Naive thymus-derived CD4-positive, alpha-beta T cell (primary cell): ENCODE results near the gene PLIN3. TPM values are rescaled to one million over a fixed set of nuclear protein-coding genes. Genes with fewer than 3 reads are reported as not detected.
A peak's percentile ranks its signal among the peaks of the same experiment; 100 is the strongest.
"Not testable (repeated sequence)": the region's sequence is repeated elsewhere in the genome, so short reads cannot be mapped to it uniquely, and the experiment has no call there.

Experiments
- ATAC-seq: fragments of 150-1000 bp; cut with Tn5 transposase; 2 replicates; pipeline ENCODE4 v1.10.0; 2021; ENCODE audit warnings: mild to moderate bottlenecking, moderate library complexity
- CTCF ChIA-PET: fragments of 350-600 bp; sonication (Branson Sonifier 250); formaldehyde crosslinking; loops from one replicate; lab custom pipeline; 2021; ENCODE audit warnings: antibody characterized with exemption; lab: Charles Lee
- POLR2A ChIA-PET: fragments of 350-600 bp; sonication (Branson Sonifier 250); formaldehyde crosslinking; loops from one replicate; lab custom pipeline; 2021; ENCODE audit warnings: antibody characterized with exemption, inconsistent platforms; lab: Charles Lee
- DNase-seq, 9 donors: peaks; one replicate each; pipeline versions ENCODE4 v3.0.0 to v3.0.0-alpha.2; 2020 to 2022; ENCODE audit warnings: mixed read lengths in 1 of 9
- H3K27ac ChIP-seq: one replicate; pipeline ENCODE4 v1.7.0; 2013; ENCODE audit warnings: mild to moderate bottlenecking, low read depth, low read length, moderate library complexity
- H3K27me3 ChIP-seq, 2 donors: one replicate each; pipeline ENCODE4 v1.7.0; 2013; ENCODE audit warnings: low read length in 2 of 2, mild to moderate bottlenecking in 2 of 2, moderate library complexity in 2 of 2; ENCODE audit not compliant: control insufficient read depth in 2 of 2, insufficient read depth in 2 of 2
- H3K36me3 ChIP-seq, 3 experiments: 1 replicate in 2 of 3; 2 replicates in 1 of 3; pipeline ENCODE4 v1.7.0; 2013; ENCODE audit warnings: low read length in 3 of 3, mild to moderate bottlenecking in 3 of 3, moderate library complexity in 1 of 3; ENCODE audit not compliant: insufficient read depth in 3 of 3, control insufficient read depth in 2 of 3
- H3K4me1 ChIP-seq, 2 donors: one replicate each; pipeline ENCODE4 v1.7.0; 2013; ENCODE audit warnings: low read length in 2 of 2, mild to moderate bottlenecking in 2 of 2, moderate library complexity in 1 of 2; ENCODE audit not compliant: control insufficient read depth in 2 of 2, insufficient read depth in 2 of 2
- H3K4me3 ChIP-seq: 2 replicates; pipeline ENCODE4 v1.7.0; 2013; ENCODE audit warnings: mild to moderate bottlenecking, low read length
- H3K9me3 ChIP-seq, 3 experiments: 1 replicate in 2 of 3; 2 replicates in 1 of 3; pipeline ENCODE4 v1.7.0; 2013; ENCODE audit warnings: low read length in 3 of 3; ENCODE audit not compliant: control insufficient read depth in 2 of 3
- H3K27ac Mint-ChIP-seq, 9 donors: one replicate each; pipeline ENCODE4 v1.8.0; 2020 to 2022; ENCODE audit warnings: mixed read lengths in 9 of 9, mild to moderate bottlenecking in 8 of 9, moderate library complexity in 5 of 9, inconsistent platforms in 2 of 9
- H3K27me3 Mint-ChIP-seq, 5 donors: one replicate each; pipeline ENCODE4 v1.8.0; 2021 to 2022; ENCODE audit warnings: mixed read lengths in 5 of 5, mild to moderate bottlenecking in 1 of 5
- H3K36me3 Mint-ChIP-seq, 5 donors: one replicate each; pipeline ENCODE4 v1.8.0; 2020 to 2022; ENCODE audit warnings: mixed read lengths in 5 of 5, mild to moderate bottlenecking in 3 of 5, inconsistent platforms in 1 of 5
- H3K4me1 Mint-ChIP-seq, 7 donors: one replicate each; pipeline ENCODE4 v1.8.0; 2020 to 2022; ENCODE audit warnings: mixed read lengths in 7 of 7, mild to moderate bottlenecking in 3 of 7, inconsistent platforms in 1 of 7
- H3K4me3 Mint-ChIP-seq, 10 donors: one replicate each; pipeline ENCODE4 v1.8.0; 2020 to 2022; ENCODE audit warnings: mild to moderate bottlenecking in 10 of 10, mixed read lengths in 10 of 10, moderate library complexity in 6 of 10, inconsistent platforms in 2 of 10
- H3K9me3 Mint-ChIP-seq, 11 donors: one replicate each; pipeline ENCODE4 v1.8.0; 2020 to 2022; ENCODE audit warnings: mixed read lengths in 11 of 11, mild to moderate bottlenecking in 4 of 11, inconsistent platforms in 1 of 11, moderate library complexity in 1 of 11
- intact Hi-C, 2 donors: fragments of 100-400 bp; cut with micrococcal nuclease; formaldehyde crosslinking; loops; one replicate each; pipeline ENCODE4 v1.15.1; 2023
- polyA plus RNA-seq, 2 donors: library from polyadenylated mRNA; unstranded; fragments of 300-500 nt; fragmentation: Illumina TruSeq; gene quantifications; one replicate each; pipeline ENCODE4 v1.2.3, GENCODE V29; 2021
- total RNA-seq, 6 experiments: library from RNA in 5 of 6; stranded (reverse) in 5 of 6; gene quantifications; 1 replicate in 5 of 6; 2 replicates in 1 of 6; pipeline ENCODE4 v1.2.3 and lab custom pipeline; 2021 to 2026

PLIN3 gene
- total and polyA plus RNA-seq, 7 experiments from 2014 or later: 12.8 to 38.2 (median 32.0) TPM

DNA sequence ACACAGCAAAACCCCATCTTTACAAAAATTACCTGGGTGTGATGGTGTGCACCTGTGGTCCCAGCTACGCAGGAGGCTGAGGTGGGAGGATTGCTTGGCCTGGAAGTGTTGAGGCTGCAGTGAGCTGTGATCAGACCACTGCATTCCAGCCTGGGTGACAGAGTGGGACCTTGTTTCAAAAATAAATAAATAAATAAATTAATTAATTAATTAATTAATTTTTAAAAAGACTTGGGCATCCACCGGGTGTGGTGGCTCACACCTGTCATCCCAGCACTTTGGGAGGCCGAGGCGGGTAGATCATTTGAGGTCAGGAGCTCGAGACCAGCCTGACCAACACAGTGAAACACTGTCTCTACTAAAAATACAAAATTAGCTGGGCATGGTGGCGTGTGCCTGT, 62.3 kb downstream of the PLIN3 start:
- H3K27ac ChIP-seq, POLR2A ChIA-PET, H3K9me3 ChIP-seq, H3K27me3 ChIP-seq, intact Hi-C loops, H3K27me3 Mint-ChIP-seq, DNase-seq, H3K4me1 ChIP-seq, ATAC-seq, H3K4me3 Mint-ChIP-seq, H3K27ac Mint-ChIP-seq, H3K4me3 ChIP-seq, H3K9me3 Mint-ChIP-seq, H3K36me3 ChIP-seq, H3K36me3 Mint-ChIP-seq, H3K4me1 Mint-ChIP-seq: not testable (repeated sequence)
- CTCF ChIA-PET: interaction anchor here (0.7 to 1.7 kb wide), 4 partner anchors 14 to 108 kb away, joined by 3 to 8 read pairs (median 4); partner anchors contain the start of gene FEM1A

GRCh38 chr19:4803736-4804695, 63.5 kb downstream of the PLIN3 start:
- peaks cover 0 to under 1% (median 0%) of the 10 kb centered on the region in 3 experiments for H3K36me3 ChIP-seq
- H3K27me3 ChIP-seq: no peaks in the 10 kb centered on the region
- ATAC-seq (peak; percentile 94), DNase-seq (peak; percentile 38 to 64 (median 54))
- H3K27ac ChIP-seq: no peak overlapping the region
- CTCF ChIA-PET: interaction anchor here (0.6 to 2.4 kb wide), 6 partner anchors 12 to 1389 kb away, joined by 3 to 8 read pairs (median 4); partner anchors contain the start of gene FEM1A
- H3K9me3 Mint-ChIP-seq: peaks cover 0 to 1% (median 0%) of the 10 kb centered on the region in 11 donors
- H3K36me3 Mint-ChIP-seq: no peaks in the 10 kb centered on the region
- H3K4me1 ChIP-seq: no peaks in the 10 kb centered on the region
- intact Hi-C loops: loop anchor here (1.0 kb wide), 2 partner anchors 13 to 72 kb away; partner anchors contain the start of gene FEM1A (in 1 of the 2)
- H3K4me3 ChIP-seq: no peak overlapping the region
- POLR2A ChIA-PET: interaction anchor here (2.1 kb wide), 1 partner anchor 12 kb away, joined by 5 read pairs; the partner anchor contains the start of gene FEM1A
- no peak overlapping the region for H3K27ac Mint-ChIP-seq
- H3K9me3 ChIP-seq: no peaks in the 10 kb centered on the region
- H3K27me3 Mint-ChIP-seq: no peaks in the 10 kb centered on the region
- H3K4me1 Mint-ChIP-seq: peaks cover 0 to 3% (median 0%) of the 10 kb centered on the region in 7 donors
- H3K4me3 Mint-ChIP-seq: peak overlapping the region in 4 of 10 donors; percentile 36 to 49 (median 45)

DNA sequence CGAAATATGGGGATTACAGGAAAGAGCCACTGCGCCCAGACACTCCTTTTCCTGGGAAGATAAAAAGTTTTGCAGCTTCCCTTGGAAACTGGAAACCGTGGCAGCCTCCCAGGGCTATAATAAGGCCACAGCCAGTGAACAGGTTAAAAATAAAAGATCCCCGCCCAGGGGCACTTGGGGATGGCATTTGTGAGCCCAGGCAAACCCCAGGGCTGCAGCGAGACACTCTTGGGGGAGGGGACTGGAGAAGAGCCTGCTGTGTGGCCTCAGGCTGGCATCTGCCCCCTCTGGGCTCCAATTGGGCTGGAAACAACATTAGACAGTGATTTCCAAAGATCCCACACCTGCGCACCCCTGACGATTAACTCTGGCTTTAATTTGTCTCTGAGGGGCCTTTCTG, 64.8 kb downstream of the PLIN3 start:
- Mint-ChIP-seq H3K4me3 (no peak overlapping the region), H3K27me3 (no peaks in the 10 kb centered on the region), H3K4me1 (peaks cover 0 to 5% (median 0%) of the 10 kb centered on the region in 7 donors), H3K9me3 (peaks cover 0 to 1% (median 0%) of the 10 kb centered on the region in 11 donors), H3K27ac (no peak overlapping the region), H3K36me3 (peaks cover 0 to 4% (median 0%) of the 10 kb centered on the region in 5 donors)
- Histone ChIP-seq H3K27me3 (no peaks in the 10 kb centered on the region), H3K4me1 (no peaks in the 10 kb centered on the region), H3K36me3 (peaks cover 0 to 8% (median 0%) of the 10 kb centered on the region in 3 experiments), H3K4me3 (no peak overlapping the region), H3K9me3 (no peaks in the 10 kb centered on the region), H3K27ac (no peak overlapping the region)
- ATAC-seq: no peak
- ChIA-PET POLR2A (interaction anchor here (1.3 to 2.1 kb wide), 2 partner anchors 10 to 11 kb away, joined by 3 to 5 read pairs; partner anchors contain the start of gene FEM1A), CTCF (interaction anchor here (2.4 kb wide), 1 partner anchor 11 kb away, joined by 8 read pairs; the partner anchor contains the start of gene FEM1A)
- intact Hi-C loops: no loop called here
- no peak for DNase-seq

GRCh38 chr19:4801085-4801619, 66.3 kb downstream of the PLIN3 start:
- Histone ChIP-seq H3K27me3 (no peaks in the 10 kb centered on the region), H3K4me3 (no peak overlapping the region), H3K4me1 (no peaks in the 10 kb centered on the region), H3K36me3 (peaks cover 0 to 23% (median 7%) of the 10 kb centered on the region in 3 experiments), H3K27ac (no peak overlapping the region), H3K9me3 (no peaks in the 10 kb centered on the region)
- no peak for DNase-seq
- CTCF ChIA-PET: interaction anchor here (0.7 to 2.4 kb wide), 3 partner anchors 9 to 995 kb away, joined by 3 to 8 read pairs (median 5); partner anchors contain the start of gene FEM1A
- Mint-ChIP-seq H3K27ac (no peak overlapping the region), H3K4me3 (no peak overlapping the region), H3K9me3 (peaks cover 0 to 1% (median 0%) of the 10 kb centered on the region in 11 donors), H3K27me3 (no peaks in the 10 kb centered on the region), H3K4me1 (peaks cover 6 to 11% (median 9%) of the 10 kb centered on the region in 7 donors), H3K36me3 (peaks cover 4 to 10% (median 5%) of the 10 kb centered on the region in 5 donors)
- intact Hi-C loops: no loop called here
- POLR2A ChIA-PET: no interaction called here
- ATAC-seq: no peak

DNA sequence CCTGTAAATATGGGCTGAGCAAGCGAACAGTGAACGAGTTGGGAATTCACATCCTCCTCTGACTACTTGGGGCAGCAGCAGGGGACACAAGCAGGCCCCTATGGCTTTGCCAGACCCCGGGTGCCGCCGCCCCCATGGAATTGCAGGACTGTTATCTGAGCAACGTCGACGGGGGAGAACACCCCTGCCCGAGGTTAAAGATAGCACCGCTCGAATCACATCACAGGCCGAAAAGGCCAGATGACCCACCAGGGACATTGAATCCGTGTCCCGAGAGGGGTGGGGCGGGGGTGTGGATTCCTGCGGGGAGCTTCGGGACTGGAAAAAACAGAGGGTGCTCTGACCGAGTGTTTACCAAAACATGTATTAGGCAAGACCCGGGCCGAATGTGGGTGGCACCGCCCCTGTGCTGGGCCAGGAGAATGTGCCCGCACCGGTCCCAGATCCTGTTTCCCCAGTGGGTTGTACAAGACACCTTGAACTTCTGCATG, 66.8 kb downstream of the PLIN3 start:
- peaks cover 0 to 28% (median 7%) of the 10 kb centered on the region in 3 experiments for H3K36me3 ChIP-seq
- no peaks in the 10 kb centered on the region for H3K4me1 ChIP-seq
- H3K27me3 Mint-ChIP-seq: no peaks in the 10 kb centered on the region
- intact Hi-C loops: no loop called here
- DNase-seq (no peak), ATAC-seq (no peak)
- CTCF ChIA-PET: interaction anchor here (0.9 to 1.2 kb wide), 3 partner anchors 8 to 9 kb away, joined by 3 to 5 read pairs (median 3); partner anchors contain the start of gene FEM1A
- H3K27ac ChIP-seq: no peak overlapping the region
- no peak overlapping the region for H3K4me3 ChIP-seq
- no peak overlapping the region for H3K27ac Mint-ChIP-seq
- H3K4me3 Mint-ChIP-seq: no peak overlapping the region
- no peaks in the 10 kb centered on the region for H3K9me3 ChIP-seq
- H3K9me3 Mint-ChIP-seq: peaks cover 0 to 1% (median 0%) of the 10 kb centered on the region in 11 donors
- no peaks in the 10 kb centered on the region for H3K27me3 ChIP-seq
- peaks cover 6 to 14% (median 11%) of the 10 kb centered on the region in 7 donors for H3K4me1 Mint-ChIP-seq
- POLR2A ChIA-PET: interaction anchor here (0.5 kb wide), 1 partner anchor 432 kb away, joined by 3 read pairs; no protein-coding TSS in a partner anchor
- peaks cover 4 to 10% (median 5%) of the 10 kb centered on the region in 5 donors for H3K36me3 Mint-ChIP-seq

DNA sequence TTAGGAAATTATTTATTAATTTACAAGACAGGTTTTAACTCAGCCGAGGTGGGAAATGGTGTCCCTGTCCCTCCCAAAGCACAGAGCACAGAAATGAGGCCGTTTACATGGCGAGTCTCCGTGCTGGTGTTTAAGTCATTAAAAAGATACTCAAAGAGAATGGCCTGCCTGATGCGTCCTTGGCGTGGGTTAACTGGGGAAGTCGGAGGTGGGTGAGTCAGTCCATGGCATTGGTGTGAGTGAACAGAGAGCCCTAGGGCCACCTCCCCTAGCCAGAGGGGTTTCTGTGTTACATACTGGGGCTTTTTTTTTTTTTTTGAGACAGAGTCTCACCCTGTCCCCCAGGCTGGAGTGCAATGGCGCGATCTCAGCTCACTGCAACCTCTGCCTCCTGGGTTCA, 72.1 kb downstream of the PLIN3 start:
- no peaks in the 10 kb centered on the region for H3K9me3 ChIP-seq
- ATAC-seq: no peak
- H3K27me3 ChIP-seq: no peaks in the 10 kb centered on the region
- POLR2A ChIA-PET: no interaction called here
- Mint-ChIP-seq H3K36me3 (peaks cover 4 to 25% (median 6%) of the 10 kb centered on the region in 5 donors), H3K4me1 (peaks cover 12 to 51% (median 34%) of the 10 kb centered on the region in 7 donors), H3K9me3 (no peaks in the 10 kb centered on the region), H3K27ac (peak overlapping the region in 4 of 9 donors; percentile 51 to 81 (median 71)), H3K27me3 (no peaks in the 10 kb centered on the region), H3K4me3 (peak overlapping the region in 3 of 10 donors; percentile 3 to 73 (median 56))
- no peak for DNase-seq
- peaks cover 0 to 7% of the 10 kb centered on the region in 2 donors for H3K4me1 ChIP-seq
- CTCF ChIA-PET: no interaction called here
- peaks cover 7 to 60% (median 7%) of the 10 kb centered on the region in 3 experiments for H3K36me3 ChIP-seq
- no peak overlapping the region for H3K4me3 ChIP-seq
- H3K27ac ChIP-seq: no peak overlapping the region
- intact Hi-C loops: no loop called here
